ENCODE results near the gene CLCN7. TPM values are rescaled to one million over a fixed set of nuclear protein-coding genes. Genes with fewer than 3 reads are reported as not detected.

Gene CLCN7
- polyA plus RNA-seq, 1 of the 3 experiments (the other 2 are of a cell fraction), result 44.3 TPM

DNA sequence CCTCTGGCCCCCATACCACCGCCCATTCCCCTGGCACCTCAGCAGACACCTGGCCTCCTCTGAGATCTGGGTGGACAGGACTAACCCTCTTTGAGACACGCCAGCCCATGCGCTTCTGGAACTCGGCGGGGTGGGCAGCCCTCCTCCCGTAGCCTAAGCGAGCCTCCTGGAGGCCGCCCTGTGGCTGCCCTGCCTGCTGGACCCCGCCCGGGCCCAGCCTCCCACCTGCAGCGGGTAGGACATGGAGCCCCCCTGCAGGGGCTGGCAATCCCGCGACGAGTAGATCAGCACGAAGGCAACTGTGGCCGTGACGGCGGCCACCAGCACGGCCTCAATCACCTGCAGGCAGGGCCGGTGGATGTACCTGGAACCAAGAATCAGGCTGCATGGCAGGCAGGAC lies 22.3 kb downstream of the CLCN7 start:
- DNase-seq, result no peak
- Histone ChIP-seq H3F3A (replicated peaks; ENCODE audit: insufficient read depth) (no peaks in the 10 kb centered on the region), H3K9me2 (no peaks in the 10 kb centered on the region), H3K9me3 (no peaks in the 10 kb centered on the region), H3K27ac (ENCODE audit: low read depth in 2 of 2, low read length in 1 of 2) (no peak overlapping the region), H2AFZ (ENCODE audit: low read depth) (no peak overlapping the region), H3K79me2 (ENCODE audit: insufficient read depth) (no peaks in the 10 kb centered on the region), H3K4me3 (ENCODE audit: low read depth in 2 of 2, low read length in 1 of 2) (no peak overlapping the region), H3K4me2 (no peak overlapping the region), H3K36me3 (replicated peaks in 1 of 2; ENCODE audit: control insufficient read depth in 1 of 2, insufficient read depth in 2 of 2, low read length in 1 of 2) (peaks cover 0 to 39% of the 10 kb centered on the region in 2 experiments), H3K27me3 (ENCODE audit: insufficient read depth) (no peaks in the 10 kb centered on the region), H4K20me1 (ENCODE audit: insufficient read depth) (no peaks in the 10 kb centered on the region), H3K9ac (no peak overlapping the region), H3K4me1 (ENCODE audit: control insufficient read depth in 1 of 2, insufficient read depth in 2 of 2, low read depth in 1 of 2, low read length in 1 of 2) (no peaks in the 10 kb centered on the region)
- POLR2A ChIA-PET, result no interaction called here
- no peak for TF ChIP-seq SMC3 (IDR thresholded peaks at IDR 0.05; ENCODE audit: low read depth, low read length)
- TF ChIP-seq POLR2AphosphoS5 (IDR thresholded peaks at IDR 0.05; ENCODE audit: low read depth, low read length), result no peak
- TF ChIP-seq FOXM1 (IDR thresholded peaks at IDR 0.05; ENCODE audit: low read depth), result no peak
- TF ChIP-seq EZH2phosphoT487 (IDR thresholded peaks at IDR 0.05; ENCODE audit: borderline replicate concordance, low read depth), result no peak
- TF ChIP-seq, protein P1, sequence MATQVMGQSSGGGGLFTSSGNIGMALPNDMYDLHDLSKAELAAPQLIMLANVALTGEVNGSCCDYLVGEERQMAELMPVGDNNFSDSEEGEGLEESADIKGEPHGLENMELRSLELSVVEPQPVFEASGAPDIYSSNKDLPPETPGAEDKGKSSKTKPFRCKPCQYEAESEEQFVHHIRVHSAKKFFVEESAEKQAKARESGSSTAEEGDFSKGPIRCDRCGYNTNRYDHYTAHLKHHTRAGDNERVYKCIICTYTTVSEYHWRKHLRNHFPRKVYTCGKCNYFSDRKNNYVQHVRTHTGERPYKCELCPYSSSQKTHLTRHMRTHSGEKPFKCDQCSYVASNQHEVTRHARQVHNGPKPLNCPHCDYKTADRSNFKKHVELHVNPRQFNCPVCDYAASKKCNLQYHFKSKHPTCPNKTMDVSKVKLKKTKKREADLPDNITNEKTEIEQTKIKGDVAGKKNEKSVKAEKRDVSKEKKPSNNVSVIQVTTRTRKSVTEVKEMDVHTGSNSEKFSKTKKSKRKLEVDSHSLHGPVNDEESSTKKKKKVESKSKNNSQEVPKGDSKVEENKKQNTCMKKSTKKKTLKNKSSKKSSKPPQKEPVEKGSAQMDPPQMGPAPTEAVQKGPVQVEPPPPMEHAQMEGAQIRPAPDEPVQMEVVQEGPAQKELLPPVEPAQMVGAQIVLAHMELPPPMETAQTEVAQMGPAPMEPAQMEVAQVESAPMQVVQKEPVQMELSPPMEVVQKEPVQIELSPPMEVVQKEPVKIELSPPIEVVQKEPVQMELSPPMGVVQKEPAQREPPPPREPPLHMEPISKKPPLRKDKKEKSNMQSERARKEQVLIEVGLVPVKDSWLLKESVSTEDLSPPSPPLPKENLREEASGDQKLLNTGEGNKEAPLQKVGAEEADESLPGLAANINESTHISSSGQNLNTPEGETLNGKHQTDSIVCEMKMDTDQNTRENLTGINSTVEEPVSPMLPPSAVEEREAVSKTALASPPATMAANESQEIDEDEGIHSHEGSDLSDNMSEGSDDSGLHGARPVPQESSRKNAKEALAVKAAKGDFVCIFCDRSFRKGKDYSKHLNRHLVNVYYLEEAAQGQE (IDR thresholded peaks at IDR 0.05; ENCODE audit: low read depth, low read length), result no peak
- TF ChIP-seq ELF1 (IDR thresholded peaks at IDR 0.05), result no peak
- no CpG with 5 or more reads among the region's 20 CpGs for WGBS (ENCODE audit: low lambda C conversion rate)
- CTCF ChIA-PET, result no interaction called here

DNA sequence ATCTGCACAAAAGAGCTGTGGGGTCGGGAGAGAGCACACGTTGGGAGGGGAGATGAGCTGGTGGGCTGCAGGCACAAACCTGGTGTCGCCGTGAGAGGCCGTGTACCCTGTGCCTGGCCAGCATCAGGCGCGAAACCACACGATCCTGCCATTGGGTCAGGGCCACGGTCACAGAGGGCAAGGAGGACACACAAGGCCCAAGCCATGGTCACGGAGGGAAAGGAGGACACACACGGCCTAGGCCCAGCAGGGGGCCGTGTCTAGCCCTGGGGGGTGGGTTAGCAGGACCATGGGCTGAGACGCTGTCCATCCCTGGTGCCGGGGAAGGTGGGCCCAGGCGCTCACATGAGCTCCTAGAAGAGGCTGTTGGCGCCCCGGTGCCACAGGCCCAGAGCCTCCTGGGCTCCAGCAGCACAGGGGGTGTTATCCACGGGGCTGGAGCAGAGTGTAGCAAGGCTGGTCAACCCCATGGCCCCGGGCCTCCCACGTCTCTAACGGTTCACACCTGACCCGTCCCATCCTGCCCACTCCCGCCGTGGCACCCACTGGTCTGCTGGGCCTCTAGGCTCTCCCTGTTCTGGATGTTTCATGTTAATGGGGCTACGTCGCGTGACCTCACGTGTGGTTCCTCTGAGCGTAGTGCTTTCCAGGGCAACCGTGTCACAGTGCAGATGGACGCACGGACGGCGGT lies 23.0 kb downstream of the CLCN7 start:
- H3K9ac ChIP-seq, result no peak overlapping the region
- no peak overlapping the region for H3K4me3 ChIP-seq (ENCODE audit: low read depth in 2 of 2, low read length in 1 of 2)
- no peak overlapping the region for H3K4me2 ChIP-seq
- H3F3A ChIP-seq (replicated peaks; ENCODE audit: insufficient read depth), result no peaks in the 10 kb centered on the region
- no peaks in the 10 kb centered on the region for H3K79me2 ChIP-seq (ENCODE audit: insufficient read depth)
- H3K4me1 ChIP-seq (ENCODE audit: control insufficient read depth in 1 of 2, insufficient read depth in 2 of 2, low read depth in 1 of 2, low read length in 1 of 2), result no peaks in the 10 kb centered on the region
- POLR2A ChIA-PET, result no interaction called here
- peaks cover 0 to 39% of the 10 kb centered on the region in 2 experiments for H3K36me3 ChIP-seq (replicated peaks in 1 of 2; ENCODE audit: control insufficient read depth in 1 of 2, insufficient read depth in 2 of 2, low read length in 1 of 2)
- DNase-seq, result no peak
- no peak overlapping the region for H3K27ac ChIP-seq (ENCODE audit: low read depth in 2 of 2, low read length in 1 of 2)
- no peak overlapping the region for H2AFZ ChIP-seq (ENCODE audit: low read depth)
- no peaks in the 10 kb centered on the region for H4K20me1 ChIP-seq (ENCODE audit: insufficient read depth)
- CTCF ChIA-PET, result no interaction called here
- 94% methylated on average over 14 of the region's 34 CpGs for WGBS (ENCODE audit: low lambda C conversion rate)
- H3K9me3 ChIP-seq, result no peaks in the 10 kb centered on the region
- no peaks in the 10 kb centered on the region for H3K27me3 ChIP-seq (ENCODE audit: insufficient read depth)
- no peaks in the 10 kb centered on the region for H3K9me2 ChIP-seq
- TF ChIP-seq, protein P2, sequence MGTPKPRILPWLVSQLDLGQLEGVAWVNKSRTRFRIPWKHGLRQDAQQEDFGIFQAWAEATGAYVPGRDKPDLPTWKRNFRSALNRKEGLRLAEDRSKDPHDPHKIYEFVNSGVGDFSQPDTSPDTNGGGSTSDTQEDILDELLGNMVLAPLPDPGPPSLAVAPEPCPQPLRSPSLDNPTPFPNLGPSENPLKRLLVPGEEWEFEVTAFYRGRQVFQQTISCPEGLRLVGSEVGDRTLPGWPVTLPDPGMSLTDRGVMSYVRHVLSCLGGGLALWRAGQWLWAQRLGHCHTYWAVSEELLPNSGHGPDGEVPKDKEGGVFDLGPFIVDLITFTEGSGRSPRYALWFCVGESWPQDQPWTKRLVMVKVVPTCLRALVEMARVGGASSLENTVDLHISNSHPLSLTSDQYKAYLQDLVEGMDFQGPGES (IDR thresholded peaks at IDR 0.05; ENCODE audit: low read depth, low read length), result no peak
- TF ChIP-seq JUND (IDR thresholded peaks at IDR 0.05), result no peak
- TF ChIP-seq, protein P3, sequence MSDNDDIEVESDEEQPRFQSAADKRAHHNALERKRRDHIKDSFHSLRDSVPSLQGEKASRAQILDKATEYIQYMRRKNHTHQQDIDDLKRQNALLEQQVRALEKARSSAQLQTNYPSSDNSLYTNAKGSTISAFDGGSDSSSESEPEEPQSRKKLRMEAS (IDR thresholded peaks at IDR 0.05; ENCODE audit: low read depth), result no peak
- TF ChIP-seq, protein P4, sequence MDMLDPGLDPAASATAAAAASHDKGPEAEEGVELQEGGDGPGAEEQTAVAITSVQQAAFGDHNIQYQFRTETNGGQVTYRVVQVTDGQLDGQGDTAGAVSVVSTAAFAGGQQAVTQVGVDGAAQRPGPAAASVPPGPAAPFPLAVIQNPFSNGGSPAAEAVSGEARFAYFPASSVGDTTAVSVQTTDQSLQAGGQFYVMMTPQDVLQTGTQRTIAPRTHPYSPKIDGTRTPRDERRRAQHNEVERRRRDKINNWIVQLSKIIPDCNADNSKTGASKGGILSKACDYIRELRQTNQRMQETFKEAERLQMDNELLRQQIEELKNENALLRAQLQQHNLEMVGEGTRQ (IDR thresholded peaks at IDR 0.05; ENCODE audit: borderline replicate concordance, low read depth, low read length), result no peak
- TF ChIP-seq MEF2A (IDR thresholded peaks at IDR 0.05; ENCODE audit: borderline replicate concordance, low read depth), result no peak
- TF ChIP-seq SMC3 (IDR thresholded peaks at IDR 0.05; ENCODE audit: low read depth, low read length), result no peak
- TF ChIP-seq MXI1 (IDR thresholded peaks at IDR 0.05; ENCODE audit: low read depth, low read length), result no peak
- TF ChIP-seq RAD21 (IDR thresholded peaks at IDR 0.05; ENCODE audit: low read length), result no peak

Measured in SK-N-SH (cell line).